ENCODE results near the gene TTC21B.

- TF ChIP-seq CTCF (IDR thresholded peaks at IDR 0.05; ENCODE audit: insufficient read depth, low read length) (no peak), GABPA (IDR thresholded peaks at IDR 0.05; ENCODE audit: low read depth) (no peak)
- TF ChIP-seq, protein P1, sequence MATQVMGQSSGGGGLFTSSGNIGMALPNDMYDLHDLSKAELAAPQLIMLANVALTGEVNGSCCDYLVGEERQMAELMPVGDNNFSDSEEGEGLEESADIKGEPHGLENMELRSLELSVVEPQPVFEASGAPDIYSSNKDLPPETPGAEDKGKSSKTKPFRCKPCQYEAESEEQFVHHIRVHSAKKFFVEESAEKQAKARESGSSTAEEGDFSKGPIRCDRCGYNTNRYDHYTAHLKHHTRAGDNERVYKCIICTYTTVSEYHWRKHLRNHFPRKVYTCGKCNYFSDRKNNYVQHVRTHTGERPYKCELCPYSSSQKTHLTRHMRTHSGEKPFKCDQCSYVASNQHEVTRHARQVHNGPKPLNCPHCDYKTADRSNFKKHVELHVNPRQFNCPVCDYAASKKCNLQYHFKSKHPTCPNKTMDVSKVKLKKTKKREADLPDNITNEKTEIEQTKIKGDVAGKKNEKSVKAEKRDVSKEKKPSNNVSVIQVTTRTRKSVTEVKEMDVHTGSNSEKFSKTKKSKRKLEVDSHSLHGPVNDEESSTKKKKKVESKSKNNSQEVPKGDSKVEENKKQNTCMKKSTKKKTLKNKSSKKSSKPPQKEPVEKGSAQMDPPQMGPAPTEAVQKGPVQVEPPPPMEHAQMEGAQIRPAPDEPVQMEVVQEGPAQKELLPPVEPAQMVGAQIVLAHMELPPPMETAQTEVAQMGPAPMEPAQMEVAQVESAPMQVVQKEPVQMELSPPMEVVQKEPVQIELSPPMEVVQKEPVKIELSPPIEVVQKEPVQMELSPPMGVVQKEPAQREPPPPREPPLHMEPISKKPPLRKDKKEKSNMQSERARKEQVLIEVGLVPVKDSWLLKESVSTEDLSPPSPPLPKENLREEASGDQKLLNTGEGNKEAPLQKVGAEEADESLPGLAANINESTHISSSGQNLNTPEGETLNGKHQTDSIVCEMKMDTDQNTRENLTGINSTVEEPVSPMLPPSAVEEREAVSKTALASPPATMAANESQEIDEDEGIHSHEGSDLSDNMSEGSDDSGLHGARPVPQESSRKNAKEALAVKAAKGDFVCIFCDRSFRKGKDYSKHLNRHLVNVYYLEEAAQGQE (IDR thresholded peaks at IDR 0.05; ENCODE audit: insufficient replicate concordance, low read depth), result no peak
These were observed 800 bp downstream of the TTC21B start for GRCh38 chr2:165952741-165953211.

Data from HL-60 (cell line).